SU-DHL-6 (cell line): ENCODE data around the gene PATL2.

Experiments
- EZH2phosphoT487 ChIP-seq: fragments of 200-600 bp; sonication (generic), shearing (Covaris generic); conservative IDR thresholded peaks from 2 replicates; pipeline ENCODE4 v1.6.1; 2018; ENCODE audit warnings: mild to moderate bottlenecking, antibody characterized with exemption, low read length, moderate library complexity, mixed read lengths
- TF ChIP-seq, protein P1 (sequence below): fragments of 200-600 bp; sonication (generic); IDR thresholded peaks from one replicate; pipeline ENCODE4 v1.5.1; 2017; ENCODE audit warnings: antibody characterized with exemption, mild to moderate bottlenecking, low read length, moderate library complexity; ENCODE audit not compliant: insufficient read depth, poor library complexity, severe bottlenecking

DNA sequence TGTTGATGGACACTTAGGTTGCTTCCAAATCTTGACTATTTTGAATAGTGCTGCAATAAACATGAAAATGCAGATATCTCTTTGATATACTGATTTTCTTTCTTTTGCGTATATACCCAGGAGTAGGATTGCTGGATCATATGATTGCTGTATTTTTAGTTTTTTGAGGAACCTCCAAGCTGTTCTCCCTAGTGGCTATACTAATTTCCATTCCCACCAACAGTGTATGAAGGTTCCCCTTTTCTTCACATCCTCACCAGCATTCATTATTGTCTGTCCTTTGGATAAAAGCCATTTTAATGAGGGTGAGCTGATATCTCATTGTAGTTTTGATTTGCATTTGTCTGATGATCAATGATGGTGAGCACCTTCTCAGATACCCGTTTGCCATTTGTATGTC is 12.5 kb downstream of the PATL2 start:
- no peak for TF ChIP-seq EZH2phosphoT487
- TF ChIP-seq, protein P1, sequence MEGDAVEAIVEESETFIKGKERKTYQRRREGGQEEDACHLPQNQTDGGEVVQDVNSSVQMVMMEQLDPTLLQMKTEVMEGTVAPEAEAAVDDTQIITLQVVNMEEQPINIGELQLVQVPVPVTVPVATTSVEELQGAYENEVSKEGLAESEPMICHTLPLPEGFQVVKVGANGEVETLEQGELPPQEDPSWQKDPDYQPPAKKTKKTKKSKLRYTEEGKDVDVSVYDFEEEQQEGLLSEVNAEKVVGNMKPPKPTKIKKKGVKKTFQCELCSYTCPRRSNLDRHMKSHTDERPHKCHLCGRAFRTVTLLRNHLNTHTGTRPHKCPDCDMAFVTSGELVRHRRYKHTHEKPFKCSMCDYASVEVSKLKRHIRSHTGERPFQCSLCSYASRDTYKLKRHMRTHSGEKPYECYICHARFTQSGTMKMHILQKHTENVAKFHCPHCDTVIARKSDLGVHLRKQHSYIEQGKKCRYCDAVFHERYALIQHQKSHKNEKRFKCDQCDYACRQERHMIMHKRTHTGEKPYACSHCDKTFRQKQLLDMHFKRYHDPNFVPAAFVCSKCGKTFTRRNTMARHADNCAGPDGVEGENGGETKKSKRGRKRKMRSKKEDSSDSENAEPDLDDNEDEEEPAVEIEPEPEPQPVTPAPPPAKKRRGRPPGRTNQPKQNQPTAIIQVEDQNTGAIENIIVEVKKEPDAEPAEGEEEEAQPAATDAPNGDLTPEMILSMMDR: no peak
